NAMALWA (cell line): ENCODE results near the gene RPE.

ENCODE experiments used
- DNase-seq: peaks from one replicate; pipeline ENCODE4 v3.0.0-alpha.2; 2015; ENCODE audit warnings: low spot score

The RPE gene

DNA sequence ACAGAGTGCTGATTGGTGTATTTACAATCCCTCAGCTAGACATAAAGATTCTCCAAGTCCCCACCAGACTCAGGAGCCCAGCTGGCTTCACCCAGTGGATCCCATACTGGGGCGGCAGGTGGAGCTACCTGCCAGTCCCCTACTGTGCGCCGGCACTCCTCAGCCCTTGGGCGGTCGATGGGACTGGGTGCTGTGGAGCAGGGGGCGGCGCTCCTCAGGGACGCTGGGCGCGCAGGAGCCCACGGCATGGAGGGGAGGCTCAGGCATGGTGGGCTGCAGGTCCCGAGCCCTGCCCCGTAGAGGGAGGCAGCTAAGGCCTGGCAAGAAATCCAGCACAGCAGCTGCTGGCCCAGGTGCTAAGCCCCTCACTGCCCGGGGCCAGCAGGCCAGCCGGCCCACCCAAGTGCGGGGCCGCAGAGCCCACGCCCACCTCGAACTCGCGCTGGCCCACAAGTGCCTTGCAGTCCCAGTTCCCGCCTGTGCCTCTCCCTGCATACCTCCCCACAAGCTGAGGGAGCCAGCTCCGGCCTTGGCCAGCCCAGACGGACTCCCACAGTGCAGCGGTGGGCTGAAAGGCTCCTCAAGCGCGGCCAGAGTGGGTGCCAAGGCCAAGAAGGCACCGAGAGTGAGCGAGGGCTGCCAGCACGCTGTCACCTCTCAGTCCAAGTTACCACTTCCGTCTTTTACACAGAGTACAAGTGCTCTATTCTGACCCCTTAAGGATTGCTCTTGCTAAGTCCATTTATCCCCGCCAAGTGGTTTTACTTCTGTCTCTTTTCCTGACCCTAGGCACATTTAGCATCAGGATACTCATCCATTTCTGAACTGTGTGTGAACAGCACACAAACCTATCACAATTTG, 1.7 kb upstream of the RPE start:
- DNase-seq, result no peak

DNA sequence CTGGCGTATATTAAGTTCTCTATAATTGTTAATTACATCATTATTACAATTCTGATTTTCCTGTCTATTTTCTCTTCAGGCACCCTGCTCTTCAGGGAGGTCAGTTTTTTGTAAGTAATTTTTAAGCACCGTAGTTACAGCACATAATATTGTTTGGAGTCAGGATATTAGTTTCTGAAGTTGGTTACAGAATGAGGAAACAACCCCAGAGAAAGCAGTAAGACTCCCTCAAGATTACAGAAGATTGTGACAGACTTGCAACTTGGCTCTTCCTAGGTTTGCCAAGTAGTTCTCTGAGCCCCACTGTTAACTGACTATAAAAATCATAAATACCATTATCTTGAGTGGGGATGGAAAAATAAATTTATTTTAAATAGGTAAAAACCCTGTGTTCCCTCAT, 921 bp downstream of the RPE start:
- peak; percentile 24 for DNase-seq

DNA sequence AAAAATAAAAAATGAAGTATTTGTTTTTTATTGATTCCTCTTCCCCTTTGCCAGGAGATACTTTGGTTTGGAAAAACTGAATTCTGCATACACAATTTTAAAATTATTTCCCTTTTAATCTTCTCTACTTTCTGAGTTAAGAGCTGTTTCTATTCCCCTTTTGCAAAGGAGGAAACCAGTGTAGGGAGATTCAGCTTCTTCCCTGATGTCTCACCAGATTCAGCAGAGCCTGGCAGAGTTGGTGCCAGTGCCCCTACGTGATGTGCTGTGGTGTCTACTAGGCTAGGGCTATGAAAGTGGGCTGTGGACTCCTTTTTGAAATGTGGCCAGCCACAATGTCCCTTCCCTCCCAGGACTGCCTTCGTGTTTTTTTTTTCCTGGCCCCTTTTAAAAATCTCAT, 2.4 kb downstream of the RPE start:
- no peak for DNase-seq

DNA sequence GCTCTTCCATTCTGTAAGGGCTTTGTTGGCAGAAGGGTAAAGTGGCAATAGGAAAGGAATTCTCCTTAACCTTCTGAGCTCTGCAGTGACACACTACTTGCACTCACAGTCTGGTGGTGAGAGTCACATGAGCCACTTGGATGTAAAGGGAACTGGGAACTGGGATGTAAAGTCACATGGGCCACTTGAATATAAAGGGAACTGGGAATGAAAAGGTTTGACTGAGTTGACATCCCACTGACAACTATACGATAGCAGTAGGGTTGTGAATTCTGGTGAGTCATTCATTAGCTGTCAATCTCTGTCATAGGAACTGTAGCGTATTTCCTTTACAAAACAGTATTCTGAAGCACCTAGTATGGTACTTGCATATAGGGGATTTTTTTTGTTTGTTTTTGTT, 5.5 kb downstream of the RPE start:
- no peak for DNase-seq

DNA sequence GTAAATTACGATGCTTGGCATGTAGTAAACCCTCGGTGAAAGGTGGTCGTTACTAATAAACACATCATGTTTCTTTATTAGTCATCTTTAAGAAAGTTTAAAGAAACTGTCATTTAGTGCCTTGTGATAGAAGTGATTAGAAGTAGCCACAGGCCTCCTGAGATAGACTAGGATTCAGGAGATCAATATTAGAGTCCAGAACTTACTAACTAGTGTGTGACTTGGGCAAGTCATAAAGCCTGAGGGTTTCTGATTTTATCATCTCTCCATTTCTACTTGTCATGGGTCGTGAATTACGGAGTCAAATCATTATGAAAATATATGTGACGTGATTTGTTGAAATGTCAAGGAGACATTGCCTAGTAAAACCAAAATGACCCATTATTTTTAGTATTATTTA, 6.7 kb downstream of the RPE start:
- DNase-seq, result no peak

DNA sequence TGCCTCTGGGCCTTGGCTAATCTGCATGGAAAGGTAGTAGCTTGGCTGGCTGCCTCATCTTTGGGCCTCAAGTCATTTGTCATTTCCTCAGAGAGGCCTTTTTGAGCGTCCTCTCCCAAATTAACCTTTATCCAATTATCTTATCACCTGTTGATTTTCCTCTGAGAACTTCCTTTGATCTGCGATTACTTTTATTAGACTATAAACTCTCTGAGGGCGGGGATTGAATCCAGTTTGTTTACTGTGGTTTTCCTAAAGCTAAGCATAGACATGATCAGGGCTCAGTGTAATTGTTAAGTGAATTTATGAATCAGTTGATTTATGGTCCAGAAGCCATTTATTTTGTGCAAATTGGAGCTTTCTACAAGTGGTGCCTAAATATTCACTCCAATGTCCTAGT, 7.5 kb downstream of the RPE start:
- DNase-seq, result no peak

DNA sequence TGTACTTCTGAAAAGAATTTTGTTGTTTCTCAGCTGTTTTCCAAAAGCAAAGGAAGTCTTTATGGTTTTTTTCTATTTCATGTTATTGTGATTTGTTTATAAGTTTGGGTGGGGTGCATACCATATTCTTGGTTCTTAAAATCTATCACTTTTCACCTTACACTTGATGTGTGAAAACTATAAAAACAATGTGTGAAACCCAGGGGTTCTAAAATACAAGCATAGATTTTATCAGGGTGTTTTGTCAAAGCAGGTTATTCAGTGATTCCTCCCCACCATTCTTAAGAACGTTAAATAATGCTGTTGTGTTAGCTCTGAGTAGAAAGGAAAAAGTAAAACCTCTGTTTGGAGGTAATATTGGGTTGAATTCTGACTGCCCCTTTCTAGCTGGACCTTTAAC, 17.7 kb downstream of the RPE start:
- no peak for DNase-seq

DNA sequence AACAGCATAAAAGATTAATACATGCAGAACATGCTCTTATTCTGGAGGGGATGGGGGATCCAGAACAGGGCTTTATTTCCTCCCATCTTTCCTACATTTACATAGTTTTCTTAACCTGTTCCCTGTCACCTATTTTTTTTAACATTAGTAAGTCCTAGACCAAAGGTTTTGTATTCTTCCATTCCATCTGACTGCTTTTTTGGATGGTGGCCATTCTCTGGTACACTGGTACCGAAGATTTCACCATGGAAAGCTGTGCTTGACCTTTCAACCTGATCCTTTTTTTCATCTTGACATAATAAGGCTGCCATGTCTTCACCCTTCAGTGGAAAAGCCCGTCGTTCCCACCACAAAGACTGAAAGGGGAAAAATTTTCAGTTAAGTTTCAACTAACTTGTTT, 20.4 kb downstream of the RPE start:
- no peak for DNase-seq

DNA sequence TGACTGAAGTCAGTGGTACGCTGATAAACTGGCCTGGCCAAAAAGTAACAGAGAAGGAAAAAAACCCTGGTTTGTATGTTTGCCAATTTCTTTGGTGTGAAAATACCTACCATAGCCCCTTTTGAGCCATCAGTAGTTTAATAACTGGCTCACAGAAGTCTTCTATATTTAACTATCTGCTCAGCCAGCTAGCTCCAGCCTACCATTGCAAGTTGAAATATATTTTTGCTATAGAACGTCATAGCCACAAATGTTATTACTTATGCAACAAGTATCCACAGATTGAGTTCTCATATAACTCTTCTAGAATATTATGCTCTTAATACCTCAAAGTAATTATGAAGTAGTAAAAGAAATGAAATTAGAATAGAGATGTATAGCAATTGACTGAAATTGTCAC, 25.2 kb downstream of the RPE start:
- DNase-seq, result no peak

DNA sequence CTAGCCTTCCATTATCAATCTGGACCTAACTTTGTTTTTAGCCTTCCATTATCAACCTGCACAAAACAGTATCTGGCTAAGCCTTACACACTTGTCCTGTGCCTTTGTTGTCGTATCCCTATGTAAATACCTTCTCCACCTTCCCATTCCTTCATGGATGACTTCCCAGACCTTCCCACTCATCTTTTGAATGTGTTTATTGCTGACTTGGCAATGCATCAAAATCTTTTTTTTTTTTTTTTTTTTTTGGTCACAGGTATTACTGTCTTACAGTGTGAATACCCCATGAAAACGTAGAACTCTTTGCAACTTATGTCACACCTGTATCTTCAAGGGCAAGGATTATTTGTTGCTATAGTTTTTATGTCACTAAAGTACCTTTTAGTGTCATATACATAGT, 25.7 kb downstream of the RPE start:
- DNase-seq, result no peak

DNA sequence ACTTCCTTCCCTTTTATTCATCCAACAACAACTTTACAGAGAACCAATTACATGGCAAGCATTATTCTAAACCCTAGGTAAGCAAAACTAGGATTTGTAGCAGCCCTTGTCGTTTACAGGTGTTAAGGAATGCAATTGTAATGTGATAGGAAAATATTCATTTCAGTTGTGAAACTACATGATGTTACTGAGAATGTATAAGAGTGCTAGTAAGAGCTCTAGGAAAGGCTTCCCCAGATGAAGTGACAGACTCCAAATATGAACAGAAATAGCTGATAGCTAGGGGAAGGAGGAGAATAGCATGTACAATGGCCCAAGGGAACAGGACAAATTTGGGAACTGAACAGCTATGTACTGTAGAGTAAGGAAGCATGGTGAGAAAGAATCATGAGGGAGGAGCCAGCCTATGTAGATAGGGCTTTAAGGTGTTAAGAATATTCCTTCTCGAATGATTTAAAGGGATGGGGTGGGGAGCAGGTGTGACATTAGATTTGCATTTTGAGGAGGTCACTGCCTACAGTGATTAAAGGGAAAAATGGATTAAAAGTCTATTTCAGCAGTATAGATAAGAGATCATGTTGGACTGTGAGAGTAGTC, 31.7 kb downstream of the RPE start:
- no peak for DNase-seq

DNA sequence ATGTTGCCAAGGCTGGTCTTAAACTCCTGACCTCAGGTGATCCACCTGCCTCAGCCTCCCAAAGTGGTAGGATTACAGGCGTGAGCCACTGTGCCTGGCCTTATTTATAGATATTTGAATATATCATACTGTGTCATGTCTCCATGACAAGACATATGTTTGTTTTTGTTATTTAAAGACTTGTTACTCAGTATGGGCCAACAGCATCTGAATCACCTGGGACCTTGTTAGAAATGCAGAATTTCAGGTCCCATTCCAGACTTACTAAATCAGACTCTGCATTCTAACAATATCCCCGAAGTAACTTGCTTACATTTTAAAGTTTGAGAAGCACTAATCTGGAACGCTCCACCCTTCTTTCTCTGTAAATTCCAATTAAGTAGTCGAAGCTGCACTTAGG, 33.2 kb downstream of the RPE start:
- DNase-seq, result no peak

DNA sequence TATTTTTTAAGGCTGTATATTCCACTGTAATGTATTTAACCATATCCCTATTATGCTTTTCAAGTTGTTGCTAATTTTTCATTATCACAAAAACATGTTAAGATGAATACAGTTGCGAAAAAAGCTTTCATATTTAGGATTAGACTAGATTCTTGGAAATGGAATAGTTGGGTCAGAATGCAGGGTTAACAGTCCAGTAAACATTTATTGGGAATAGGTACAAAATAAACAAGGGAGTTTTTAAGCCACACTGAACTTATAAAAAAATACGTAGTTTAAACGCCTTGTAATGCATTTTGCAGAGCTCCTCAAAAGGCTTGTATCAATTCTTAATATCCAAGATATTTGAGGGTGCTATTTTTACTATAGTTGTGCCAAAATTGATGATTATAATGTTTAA, 35.6 kb downstream of the RPE start:
- no peak for DNase-seq

DNA sequence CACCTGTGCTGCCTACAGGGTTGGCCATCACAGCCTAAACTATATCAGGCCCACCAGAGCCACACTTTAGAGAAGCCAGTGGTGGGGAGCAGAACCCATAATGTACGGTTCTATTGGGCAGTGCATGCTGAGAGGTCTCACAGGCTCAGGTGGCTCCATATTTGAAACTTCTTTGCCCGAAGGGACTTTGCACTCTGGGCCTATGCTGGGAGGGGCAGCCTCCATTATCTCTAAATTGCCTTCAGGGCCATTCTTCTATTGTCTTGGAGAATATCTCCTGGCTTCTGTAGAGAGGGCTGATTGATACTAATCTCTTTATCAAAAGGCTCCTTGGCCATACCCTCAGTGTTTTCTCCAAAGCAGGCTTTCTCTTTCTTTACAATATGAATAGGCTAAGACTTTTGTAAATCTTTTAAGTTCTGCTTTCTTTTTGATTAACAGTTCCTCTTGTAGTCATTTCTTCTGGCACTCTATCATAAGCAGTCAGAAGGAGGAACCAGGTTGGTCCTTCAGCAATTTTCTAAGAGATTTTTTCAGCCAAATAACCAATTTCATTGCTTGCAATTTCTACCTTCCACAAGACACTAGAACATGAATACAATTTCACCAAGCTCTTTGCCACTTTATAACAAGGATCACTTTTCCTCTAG, 44.5 kb downstream of the RPE start:
- no peak for DNase-seq

DNA sequence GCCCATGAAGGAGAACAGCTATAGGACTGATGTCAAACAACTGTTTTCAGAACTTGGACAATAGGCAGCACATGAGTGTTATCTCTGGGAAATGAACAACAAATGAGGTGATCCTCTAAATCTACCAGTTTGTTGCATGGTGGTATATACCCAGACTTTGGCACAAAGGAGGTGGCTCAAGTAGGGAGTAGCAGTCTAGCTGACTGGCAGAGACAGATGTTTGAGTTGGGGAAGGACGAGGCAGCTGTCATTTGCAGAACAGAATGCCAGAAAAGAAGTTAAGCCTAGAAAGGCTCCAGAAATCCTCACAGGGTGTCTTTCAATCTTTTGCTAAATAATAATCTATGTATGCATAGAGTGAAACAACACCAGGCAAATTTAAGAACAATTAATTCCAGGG, 47.4 kb downstream of the RPE start:
- no peak for DNase-seq

DNA sequence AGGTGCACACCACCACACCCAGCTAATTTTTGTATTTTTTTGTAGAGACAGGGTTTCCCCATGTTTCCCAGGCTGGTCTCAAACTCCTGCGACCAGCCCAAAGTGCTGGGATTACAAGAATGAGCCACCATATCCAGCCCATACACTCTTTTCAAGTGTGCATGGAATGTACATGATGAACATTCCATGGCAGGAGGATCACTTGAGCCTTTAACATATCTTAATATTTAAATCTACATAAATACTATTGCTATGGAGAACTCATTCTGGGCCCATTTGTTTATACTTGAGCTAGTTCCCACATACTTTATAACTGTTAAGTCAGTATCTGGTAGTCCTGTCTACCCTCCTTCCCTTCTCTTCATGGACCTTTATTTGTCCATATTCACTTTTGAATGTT, 48.4 kb downstream of the RPE start:
- DNase-seq, result no peak

DNA sequence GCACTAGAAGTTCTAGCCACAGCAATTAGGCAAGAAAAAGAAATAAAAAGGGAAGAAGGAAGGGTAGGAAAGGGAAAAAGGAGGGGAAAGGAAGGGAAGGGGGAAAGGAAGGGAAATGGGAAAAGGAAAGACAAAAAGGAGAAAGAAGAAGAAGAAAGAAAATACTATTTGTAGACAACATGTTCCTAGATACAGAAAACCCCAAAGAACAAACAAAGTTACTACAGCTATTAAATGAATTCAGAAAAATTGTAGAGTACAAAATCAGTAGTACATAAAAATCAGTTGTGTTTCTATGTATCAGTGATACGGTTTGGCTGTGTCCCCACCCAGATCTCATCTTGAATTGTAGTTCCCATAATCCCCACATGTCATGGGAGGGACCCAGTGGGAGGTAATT, 52.3 kb downstream of the RPE start:
- no peak for DNase-seq

DNA sequence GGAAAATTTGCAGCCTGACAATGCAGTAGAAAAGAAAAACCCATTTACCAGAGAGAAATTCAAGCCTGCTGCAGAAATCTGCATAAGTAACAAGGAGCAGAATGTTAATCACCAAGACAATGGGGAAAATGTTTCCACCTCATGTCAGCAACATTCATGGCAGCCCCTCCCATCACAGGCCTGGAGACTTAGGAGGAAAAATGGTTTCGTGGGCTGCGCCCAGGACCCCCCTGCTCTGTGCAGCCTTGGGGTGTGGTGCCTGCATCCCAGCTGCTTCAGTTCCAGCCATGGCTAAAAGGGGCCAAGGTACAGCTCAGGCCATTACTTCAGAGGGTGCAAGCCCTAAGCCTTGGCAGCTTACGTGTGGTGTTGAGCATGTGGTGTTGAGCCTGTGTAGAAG, 53.4 kb downstream of the RPE start:
- DNase-seq, result no peak

DNA sequence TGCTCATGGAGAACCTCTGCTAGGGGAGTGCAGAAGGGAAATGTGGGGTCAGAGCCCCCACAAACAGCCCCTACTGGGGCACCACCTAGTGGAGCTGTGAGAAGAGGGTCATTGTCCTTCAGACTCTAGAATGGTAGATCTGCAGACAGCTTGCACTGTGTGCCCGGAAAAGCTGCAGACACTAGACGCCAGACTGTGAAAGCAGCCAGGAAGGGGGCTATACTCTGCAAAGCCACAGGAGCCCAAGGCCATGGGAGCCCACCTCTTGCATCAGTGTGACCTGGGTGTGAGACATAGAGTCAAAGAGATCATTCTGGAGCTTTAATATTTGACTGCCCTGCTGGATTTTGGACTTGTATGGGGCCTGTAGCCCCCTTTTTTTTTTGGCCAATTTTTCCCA, 60.9 kb downstream of the RPE start:
- no peak for DNase-seq
